NOMO-1 (cell line): ENCODE results near the gene MPPED1.

ENCODE experiments used
- DNase-seq, 2 experiments: peaks; one replicate each; lab custom pipeline; 2025; ENCODE audit not compliant: unreplicated experiment in 2 of 2; lab: John Stamatoyannopoulos, UW

Gene MPPED1

DNA sequence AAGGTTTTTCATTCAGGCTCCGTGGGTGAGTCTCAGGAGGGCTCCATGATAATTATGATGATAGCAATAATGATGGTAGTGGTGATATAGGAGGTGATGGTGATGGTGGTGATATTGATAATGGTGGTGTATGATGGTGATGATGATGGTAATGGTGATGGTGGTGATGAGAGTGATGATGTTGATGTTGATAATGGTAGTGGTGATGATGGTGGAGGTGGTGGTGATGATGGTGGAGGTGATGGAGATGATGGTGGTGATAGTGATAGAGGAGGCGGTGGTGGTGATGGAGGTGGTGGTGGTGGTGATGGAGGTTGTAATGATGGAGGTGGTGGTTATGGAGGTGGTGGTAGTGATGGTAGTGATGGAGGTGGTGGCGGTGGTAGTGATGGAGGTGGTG, 79.4 kb downstream of the MPPED1 start:
- no peak for DNase-seq

DNA sequence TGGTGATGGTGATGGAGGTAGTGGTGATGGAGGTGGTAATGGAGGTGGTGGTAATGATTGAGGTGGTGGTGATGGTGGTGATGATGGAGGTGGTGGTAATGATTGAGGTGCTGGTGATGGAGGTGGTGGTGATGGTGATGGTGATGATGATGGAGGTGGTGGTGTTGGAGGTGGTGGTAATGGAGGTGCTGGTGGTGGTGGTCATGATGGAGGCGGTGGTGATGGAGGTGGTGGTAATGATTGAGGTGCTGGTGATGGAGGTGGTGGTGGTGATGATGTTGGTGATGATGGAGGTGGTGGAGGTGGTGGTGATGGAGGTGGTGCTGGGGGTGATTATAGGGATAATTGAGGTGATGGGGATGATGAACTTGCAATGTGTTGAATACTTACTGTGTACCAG, 79.9 kb downstream of the MPPED1 start:
- DNase-seq = no peak

DNA sequence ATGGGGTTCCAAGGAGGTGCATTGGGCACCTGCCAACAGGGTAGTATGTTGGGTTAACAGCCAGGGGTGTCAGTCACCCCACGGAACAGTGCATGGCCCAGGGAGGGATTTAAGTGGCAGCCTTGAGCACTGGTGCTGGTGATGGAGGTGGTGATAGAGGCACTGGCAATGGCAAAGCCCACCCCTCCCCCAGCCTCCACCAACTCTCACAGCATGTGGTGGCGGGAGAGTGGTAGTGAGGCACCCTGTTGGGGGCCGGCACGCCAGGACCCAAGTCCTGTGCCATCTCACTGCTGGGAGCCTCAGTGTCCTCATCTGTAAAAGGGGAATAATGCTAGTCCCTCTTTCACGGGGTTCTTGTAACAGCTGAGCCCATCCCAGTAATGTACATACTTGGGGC, 81.5 kb downstream of the MPPED1 start:
- DNase-seq = no peak

DNA sequence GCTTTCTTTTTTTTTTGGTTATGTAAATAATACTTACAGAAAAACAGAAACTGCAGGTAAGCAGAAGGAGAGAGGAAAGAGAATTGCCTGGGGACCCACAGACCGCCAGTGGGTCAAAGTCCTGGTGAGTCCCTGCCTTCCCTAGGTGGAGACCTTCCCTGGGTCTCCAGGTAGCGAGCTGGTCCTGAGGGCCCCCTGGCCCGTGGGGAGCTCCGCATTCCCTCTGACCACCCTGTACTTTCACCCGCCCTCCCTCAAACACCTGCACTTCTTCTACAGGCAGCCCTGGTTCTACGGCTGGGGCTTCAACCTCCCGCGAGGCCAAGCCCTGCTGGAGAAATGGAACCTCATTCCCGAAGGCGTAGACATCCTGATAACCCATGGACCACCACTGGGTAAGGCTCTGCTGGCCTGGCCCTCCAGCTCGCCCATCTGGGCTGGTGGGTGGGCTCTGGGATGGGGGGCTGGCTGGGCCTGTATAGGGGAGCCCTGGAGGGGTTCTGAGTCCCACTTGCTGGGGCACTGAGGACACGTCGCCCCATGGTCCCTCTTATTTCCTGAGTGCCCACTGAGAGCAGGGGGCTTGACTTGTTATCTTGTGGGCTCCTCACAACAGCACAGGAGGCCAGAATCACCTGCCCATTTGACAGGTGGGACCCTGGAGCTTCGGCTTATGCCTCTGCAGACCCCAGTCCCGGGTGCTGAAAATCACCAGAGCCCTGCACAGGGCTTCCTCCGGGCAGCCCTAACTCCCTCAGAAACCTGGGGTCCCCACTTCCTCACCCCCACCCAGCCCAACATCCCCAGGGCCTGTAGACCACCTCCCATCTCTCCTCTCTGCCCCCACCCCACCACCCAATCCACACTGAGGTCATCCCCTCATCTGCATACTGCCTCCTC, 86.4 kb downstream of the MPPED1 start:
- no peak for DNase-seq

DNA sequence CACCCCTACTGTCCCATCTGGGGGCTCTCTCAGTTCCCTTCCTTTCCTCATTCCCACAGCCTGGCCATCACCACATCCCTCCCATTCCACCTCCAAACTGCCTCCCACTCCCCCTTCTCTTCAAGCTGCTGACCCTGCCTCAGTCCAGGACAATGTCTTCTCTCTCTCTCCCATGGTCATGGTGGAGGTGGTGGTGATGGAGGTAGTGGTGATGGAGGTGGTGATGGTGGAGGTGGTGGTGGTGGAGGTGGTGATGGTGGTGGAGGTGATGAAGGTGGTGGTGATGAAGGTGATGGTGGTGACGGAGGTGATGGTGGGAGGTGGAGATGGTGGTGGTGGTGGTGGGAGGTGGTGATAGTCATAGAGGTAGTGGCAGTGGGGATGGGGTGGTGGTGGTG, 87.0 kb downstream of the MPPED1 start:
- no peak for DNase-seq

DNA sequence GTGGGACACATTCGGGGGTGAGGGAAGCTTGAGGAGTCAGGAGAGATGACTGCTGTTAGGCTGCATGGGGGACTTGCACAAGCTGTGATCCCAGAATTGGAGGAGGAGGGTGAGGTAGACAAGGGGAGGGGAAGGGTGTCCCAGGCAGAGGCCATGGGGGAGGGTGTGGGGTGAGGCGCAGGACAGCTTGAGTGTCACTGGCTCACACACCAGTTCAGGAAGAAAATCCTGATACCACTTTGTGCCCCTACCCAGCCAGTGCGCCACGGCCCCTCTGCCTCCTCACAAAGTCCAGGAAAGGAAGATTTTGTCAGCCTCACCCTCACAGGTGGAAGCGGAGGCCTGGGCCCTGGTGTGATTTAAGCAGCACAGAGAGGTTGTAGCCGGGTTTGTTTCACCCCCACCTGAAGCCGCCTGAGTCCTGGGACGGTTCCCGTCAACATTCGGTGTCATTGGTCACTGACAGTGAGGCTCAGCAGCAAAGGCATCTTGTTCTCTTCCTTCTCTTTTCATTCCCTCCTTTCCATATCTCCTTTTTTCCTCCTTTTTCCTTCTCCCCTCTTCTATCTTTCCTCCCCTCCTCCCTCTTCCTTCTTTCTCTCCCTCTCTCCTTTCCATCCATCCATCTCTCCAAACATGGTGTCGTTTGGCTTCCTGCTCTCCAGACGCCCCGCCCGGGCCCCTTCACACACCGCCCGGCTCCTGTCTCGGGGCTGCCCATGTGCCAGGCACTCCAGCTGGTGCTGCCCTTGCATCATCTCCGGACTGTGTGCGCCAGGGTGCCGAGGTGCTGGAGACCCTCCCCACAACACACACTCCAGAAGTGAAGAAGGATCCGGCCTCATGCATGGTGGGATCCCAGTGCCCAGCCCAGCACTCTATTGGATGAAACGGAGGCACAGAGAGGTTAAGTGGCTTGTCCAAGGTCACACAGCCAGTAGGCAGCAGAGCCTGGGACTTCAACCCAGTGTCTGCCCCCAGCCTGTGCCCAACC, 89.3 kb downstream of the MPPED1 start:
- DNase-seq = no peak

DNA sequence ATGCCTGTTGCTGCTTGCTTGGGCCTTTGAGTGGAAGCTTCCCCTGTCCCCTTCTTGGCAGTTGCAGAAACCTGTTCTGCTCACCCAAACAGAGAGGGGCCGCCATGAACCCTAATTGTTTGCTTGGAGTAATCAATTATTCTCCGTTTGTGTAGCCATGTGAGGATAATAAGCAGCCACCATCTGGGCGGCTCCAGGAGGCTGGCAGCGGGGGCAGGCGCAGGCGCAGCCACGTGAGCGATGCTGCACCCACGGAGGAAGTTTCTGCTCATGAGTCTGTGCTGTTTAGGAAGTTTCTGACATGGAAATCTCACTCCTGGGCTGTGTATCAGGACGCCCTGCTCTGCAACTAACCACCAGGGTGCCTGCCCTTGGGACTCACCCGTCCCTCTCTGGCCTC, 90.1 kb downstream of the MPPED1 start:
- no peak for DNase-seq

DNA sequence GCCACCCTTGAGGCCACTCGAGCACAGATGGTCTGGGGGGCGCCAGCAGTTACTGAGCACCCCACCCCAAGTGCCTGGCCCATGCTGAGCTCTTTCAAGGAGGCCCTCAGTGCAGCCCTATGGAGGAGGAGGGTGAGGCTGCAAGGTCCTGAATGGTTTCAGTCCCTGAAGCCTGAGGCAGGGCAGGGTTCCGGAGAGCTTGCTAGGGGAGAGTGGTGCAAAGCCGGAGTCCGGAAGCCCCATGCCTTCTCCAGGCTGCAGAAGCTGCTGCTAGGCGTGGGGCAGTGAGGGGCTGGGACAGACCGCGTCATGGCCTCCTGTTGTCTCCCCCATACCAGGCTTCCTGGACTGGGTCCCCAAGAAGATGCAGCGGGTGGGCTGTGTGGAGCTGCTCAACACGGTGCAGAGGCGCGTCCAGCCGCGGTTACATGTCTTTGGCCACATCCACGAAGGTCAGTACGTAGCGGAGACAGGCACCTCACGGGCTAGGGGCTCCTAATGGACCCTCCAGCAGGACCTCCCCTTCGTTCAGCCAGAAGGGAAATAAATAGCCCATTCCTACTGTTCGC, 90.6 kb downstream of the MPPED1 start:
- no peak for DNase-seq

DNA sequence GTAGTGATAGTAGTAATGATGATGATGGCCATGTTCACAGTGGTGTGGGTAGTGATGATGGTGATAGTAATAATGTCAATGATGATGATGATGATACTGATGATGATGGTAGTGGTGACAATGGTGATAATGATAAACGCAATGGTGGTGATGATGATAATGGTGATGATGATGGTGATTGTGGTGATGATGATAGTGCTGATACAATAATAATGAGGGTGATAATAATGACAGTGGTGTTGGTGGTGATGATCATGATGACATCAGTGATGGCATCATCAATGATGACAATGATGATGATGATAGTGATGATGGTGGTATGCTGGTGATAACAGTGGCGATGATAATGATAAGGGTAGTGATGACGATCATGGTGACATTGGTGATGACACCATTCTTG, 92.3 kb downstream of the MPPED1 start:
- DNase-seq = no peak

DNA sequence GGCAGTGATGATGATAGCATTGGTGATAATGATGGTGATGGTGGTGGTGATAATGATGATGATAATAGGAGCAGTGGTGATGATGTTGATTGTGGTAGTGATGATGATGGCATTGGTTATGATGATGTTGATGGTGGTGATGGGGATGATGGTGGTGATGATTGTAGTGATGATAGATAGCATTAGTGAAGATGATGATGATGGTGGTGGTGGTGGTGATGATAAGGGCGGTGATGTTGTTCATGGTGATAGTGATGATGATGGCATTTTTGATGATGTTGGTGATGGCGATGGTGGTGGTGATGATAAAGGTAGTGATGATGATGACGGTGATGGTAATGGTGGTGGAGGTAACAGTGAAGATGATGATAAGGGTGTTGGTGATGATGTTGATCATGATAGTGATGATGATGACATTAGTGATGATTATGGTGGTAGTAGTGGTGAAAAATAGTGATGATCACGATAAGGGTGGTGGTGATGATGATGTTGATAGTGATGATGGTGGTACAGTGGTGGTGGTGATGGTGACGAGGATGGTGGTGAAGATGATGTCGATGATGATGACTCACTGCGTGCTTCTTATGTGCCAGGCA, 93.0 kb downstream of the MPPED1 start:
- DNase-seq = no peak

DNA sequence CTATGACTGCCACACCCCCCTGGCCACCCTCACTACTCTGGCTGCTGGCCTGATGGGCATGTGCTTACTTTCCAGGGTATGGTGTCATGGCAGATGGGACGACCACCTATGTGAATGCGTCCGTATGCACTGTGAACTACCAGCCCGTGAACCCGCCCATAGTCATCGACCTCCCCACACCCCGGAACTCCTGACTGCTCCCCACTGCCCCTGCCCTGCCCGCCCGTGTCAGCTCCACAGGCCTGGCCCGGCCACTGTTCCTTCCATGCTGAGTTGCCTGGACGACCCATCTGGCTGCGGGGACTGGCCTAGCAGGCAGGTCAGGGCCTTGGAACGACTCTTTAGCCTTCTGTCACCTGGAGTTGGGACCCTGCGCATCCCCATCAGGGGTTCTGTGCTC, 93.6 kb downstream of the MPPED1 start:
- DNase-seq = no peak

DNA sequence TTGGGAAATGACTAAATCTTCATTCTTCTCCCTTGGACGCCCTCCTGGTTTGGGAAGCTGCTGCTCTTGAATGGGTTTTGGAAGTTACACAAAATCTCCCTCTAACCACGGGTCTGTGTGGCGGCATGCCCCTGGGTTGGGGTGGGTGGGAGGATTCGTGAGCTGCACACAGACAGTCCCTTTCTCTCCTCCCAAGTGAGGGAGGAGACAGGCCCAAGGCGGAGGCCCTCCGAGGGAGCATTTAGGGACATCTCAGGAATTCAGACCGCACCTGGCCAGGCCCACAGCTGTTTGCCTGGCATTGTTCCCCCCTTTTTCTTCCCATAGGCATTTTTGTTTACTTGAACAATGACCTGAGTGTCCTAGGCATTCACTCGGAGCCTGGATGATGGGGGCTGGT, 94.1 kb downstream of the MPPED1 start:
- DNase-seq = no peak

DNA sequence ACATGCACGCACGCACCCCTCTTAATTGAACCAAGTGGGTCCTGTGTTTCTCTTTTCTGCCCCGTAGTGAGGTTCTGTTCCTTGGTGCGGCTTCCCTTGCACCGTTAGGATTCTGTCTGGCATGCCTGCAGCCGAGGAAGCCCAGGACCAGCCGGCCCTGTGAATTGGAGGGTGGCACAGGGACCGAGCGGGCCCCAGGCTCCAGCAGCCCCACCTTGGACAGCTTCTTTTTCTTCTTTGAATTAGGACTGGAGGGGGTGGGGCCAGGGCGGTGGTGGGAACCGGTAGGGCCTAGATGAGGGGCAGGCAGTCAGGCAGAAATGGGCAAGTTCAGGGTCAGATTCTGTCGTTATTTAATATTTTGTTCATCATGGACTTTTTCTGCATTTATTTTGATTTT, 94.7 kb downstream of the MPPED1 start:
- no peak for DNase-seq

DNA sequence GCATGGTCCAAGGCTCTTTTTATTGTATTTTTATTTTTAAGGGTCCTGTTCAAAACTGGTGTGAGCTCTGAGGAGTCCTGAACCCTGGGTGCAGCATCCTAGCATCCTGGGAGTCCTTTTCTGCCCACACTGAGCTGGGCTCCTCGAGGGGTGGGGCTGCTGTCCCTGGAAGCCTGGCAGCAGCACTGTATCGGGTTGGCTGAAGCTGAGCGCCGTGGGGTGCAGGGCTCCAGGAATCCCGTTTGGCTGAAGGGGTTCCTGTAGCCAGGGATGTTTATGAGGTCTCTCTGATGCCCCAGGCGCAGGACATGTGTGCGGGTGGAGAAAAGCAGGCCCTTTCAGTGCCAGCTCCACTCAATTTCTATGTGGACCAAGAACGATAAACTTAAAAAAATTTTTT, 95.4 kb downstream of the MPPED1 start:
- no peak for DNase-seq

DNA sequence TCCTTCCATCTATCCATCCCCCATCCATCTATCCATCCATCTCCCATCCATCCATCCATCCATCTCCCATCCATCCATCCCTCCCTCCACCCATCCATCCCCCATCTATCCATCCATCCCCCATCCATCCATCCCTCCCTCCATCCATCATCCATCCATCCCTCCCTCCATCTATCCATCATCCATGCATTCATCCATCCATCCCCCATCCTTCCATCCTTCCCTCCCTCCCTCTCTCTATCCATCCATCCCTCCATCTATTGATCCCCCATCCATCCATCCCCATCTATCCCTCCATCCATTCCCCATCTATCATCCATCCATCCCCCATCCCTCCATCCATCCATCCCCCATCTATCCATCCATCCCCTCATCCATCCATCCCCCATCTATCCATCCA, 96.7 kb downstream of the MPPED1 start:
- DNase-seq = no peak

DNA sequence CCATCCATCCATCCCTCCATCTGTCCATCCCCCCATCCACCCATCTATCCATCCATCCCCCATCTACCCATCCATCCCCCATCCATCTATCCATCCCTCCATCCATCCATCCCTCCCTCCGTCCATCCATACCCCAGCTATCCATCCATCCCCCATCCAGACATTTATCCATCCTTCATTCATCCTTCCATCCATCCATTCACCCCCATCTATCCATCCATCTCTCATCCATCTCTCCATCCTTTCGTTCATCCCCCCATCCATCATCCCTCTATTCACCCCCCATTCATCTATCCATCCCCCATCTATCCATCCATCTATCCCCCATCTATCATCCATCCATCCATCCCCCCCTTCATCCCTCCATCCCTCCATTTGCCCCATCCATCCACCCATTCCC, 97.5 kb downstream of the MPPED1 start:
- DNase-seq = no peak

DNA sequence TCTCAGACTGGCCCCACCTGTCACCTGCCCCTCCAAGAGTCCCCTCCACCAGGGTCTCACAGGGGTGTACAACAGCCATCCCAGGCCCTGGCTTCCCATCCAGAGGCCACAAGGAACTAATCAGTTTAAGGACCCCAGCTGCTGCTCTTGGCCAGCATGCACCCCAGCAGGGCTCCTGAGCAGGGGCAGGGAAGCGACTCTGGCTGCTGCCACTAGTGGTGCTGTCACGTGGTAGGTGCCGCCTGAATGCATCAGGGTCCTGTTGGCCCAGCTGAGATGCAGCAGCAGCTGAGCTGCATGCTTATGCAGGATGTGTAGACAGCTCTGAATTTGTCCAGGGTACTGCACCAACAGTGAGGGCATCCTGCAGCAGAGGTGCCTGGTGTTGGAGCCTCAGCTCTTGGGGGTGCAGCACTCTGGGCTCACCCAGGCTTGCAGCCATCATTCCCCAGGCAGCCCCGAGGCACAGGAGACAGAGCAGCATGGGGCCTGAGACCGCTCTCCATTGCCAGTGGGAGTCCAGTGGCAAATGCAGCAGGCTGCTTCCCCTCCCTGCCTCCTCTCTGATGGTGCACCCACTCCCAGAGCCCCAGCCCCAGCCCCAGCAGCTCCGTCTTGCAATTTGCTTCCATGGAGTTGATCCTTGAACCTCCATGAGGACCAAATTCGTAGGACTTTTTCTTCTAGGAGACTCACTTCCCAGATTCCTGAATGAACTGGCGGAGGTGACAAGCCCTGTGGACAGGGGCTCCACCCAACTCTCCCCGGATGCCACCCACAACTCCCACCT, 98.7 kb downstream of the MPPED1 start:
- no peak for DNase-seq

DNA sequence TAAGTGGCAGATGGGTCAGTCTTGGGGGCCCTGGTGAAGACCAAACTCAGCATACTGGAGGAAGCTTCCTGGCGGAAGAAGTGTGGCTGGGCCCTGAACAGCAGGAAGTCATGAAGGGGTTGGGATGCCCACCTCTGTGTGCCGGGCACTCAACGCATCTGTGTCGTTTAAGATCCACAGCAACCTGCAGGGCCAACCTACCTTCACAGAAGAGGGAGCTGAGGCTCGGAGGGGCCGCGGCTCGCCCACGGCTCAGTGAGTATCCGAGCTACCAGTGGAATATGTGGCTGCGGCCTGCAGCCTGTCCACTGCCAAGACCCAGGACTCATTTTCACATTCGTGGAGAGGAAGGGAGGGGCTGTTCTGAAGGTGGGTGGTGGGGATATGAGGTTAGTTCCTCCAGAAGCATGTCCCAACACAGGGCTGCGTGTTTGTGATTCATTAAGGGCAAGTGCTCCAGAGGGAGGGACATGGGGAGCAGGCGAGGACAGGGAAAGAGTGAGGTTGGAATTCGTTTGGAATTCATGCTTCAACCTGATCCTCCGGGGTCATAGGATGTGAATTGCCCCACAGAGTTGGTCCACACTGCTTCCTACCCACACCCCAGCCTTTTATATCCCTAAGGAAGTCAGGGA, 99.6 kb downstream of the MPPED1 start:
- DNase-seq = no peak

DNA sequence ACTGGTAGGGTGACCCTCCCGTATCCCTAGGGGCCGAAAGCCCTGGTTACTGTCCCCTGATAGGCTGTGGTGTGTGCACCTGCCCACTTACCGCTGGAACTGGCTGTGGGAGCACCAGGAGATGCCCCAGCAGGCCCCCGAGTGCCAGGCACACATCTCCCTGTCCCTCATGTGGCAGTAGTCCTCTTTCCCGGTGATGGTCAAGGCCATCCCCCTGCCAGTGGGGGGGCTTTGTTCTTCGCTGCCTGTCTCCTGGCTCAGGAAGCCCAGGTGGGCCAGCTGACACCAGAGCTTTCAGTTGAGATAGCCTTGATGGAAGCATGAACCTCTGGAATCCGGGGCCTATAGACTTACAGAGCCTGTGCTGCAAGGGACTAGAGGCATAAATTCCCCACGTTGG, 100.5 kb downstream of the MPPED1 start:
- no peak for DNase-seq
